ENCODE measurements around the gene GALNTL6.

GALNTL6 gene

GRCh38 chr4:172866421-172866820 lies 1053.2 kb downstream of the GALNTL6 start:
- no peak for DNase-seq (ENCODE audit: extremely low read depth, low read depth)
- TF ChIP-seq CTCF (IDR thresholded peaks at IDR 0.05; ENCODE audit: low read depth, low read length): no peak

GRCh38 chr4:172867835-172868234 lies 1054.6 kb downstream of the GALNTL6 start:
- no peak for DNase-seq (ENCODE audit: extremely low read depth, low read depth)
- TF ChIP-seq CTCF (IDR thresholded peaks at IDR 0.05; ENCODE audit: low read depth, low read length): no peak

GRCh38 chr4:172868271-172868670 lies 1055.1 kb downstream of the GALNTL6 start:
- no peak for TF ChIP-seq CTCF (IDR thresholded peaks at IDR 0.05; ENCODE audit: low read depth, low read length)
- DNase-seq (ENCODE audit: extremely low read depth, low read depth): no peak

- TF ChIP-seq CTCF (IDR thresholded peaks at IDR 0.05; ENCODE audit: low read depth, low read length): no peak
- DNase-seq (ENCODE audit: extremely low read depth, low read depth): no peak
These were observed 1056.5 kb downstream of the GALNTL6 start for GRCh38 chr4:172869621-172870268.

- TF ChIP-seq CTCF (IDR thresholded peaks at IDR 0.05; ENCODE audit: low read depth, low read length): no peak
- no peak for DNase-seq (ENCODE audit: extremely low read depth, low read depth)
These were observed 1058.2 kb downstream of the GALNTL6 start for GRCh38 chr4:172871381-172871780.

GRCh38 chr4:172874944-172875343 lies 1061.7 kb downstream of the GALNTL6 start:
- no peak for TF ChIP-seq CTCF (IDR thresholded peaks at IDR 0.05; ENCODE audit: low read depth, low read length)
- DNase-seq (ENCODE audit: extremely low read depth, low read depth): no peak

- no peak for DNase-seq (ENCODE audit: extremely low read depth, low read depth)
- no peak for TF ChIP-seq CTCF (IDR thresholded peaks at IDR 0.05; ENCODE audit: low read depth, low read length)
These were observed 1063.2 kb downstream of the GALNTL6 start for GRCh38 chr4:172876394-172876793.

All from AG09319 (cell line).